Thymus (tissue), 11 donors: ENCODE measurements around the gene GFPT2. TPM values are rescaled to one million over a fixed set of nuclear protein-coding genes. Genes with fewer than 3 reads are reported as not detected.

Source experiments
- DNase-seq, 9 donors: peaks; one replicate each; pipeline ENCODE4 v3.0.0-alpha.2; 2013; ENCODE audit warnings: low spot score in 9 of 9, low read depth in 6 of 9, missing footprints in 1 of 9
- H3K27ac ChIP-seq, 2 donors: one replicate each; pipeline ENCODE4 v1.5.1; 2013; ENCODE audit warnings: control low read depth in 1 of 2, low read depth in 1 of 2, low read length in 1 of 2, mild to moderate bottlenecking in 1 of 2, moderate library complexity in 1 of 2
- H3K27me3 ChIP-seq, 2 donors: one replicate each; pipeline ENCODE4 v1.5.1; 2013; ENCODE audit warnings: low read length in 1 of 2; ENCODE audit not compliant: control insufficient read depth in 2 of 2, insufficient read depth in 1 of 2
- H3K36me3 ChIP-seq, 2 donors: one replicate each; pipeline ENCODE4 v1.5.1; 2013; ENCODE audit warnings: low read length in 1 of 2, mild to moderate bottlenecking in 1 of 2, moderate library complexity in 1 of 2; ENCODE audit not compliant: control insufficient read depth in 2 of 2, insufficient read depth in 2 of 2
- H3K4me1 ChIP-seq, 2 donors: one replicate each; pipeline ENCODE4 v1.5.1; 2013; ENCODE audit warnings: low read length in 2 of 2; ENCODE audit not compliant: control insufficient read depth in 2 of 2, insufficient read depth in 2 of 2
- H3K4me3 ChIP-seq, 2 donors: one replicate each; pipeline ENCODE4 v1.5.1; 2013; ENCODE audit warnings: low read length in 2 of 2, control low read depth in 1 of 2, mild to moderate bottlenecking in 1 of 2
- H3K9me3 ChIP-seq, 2 donors: one replicate each; pipeline ENCODE4 v1.5.1; 2013; ENCODE audit warnings: low read length in 1 of 2, mild to moderate bottlenecking in 1 of 2; ENCODE audit not compliant: control insufficient read depth in 2 of 2, insufficient read depth in 1 of 2
- whole genome bisulfite sequencing: extraction: QIAGEN DNeasy Blood & Tissue Kit; methylation state at CpG from one replicate; pipeline ENCODE4 v1.1.7; 2013; 5-methylcytosine and 5-hydroxymethylcytosine counted together
- polyA plus RNA-seq: library from polyadenylated mRNA; stranded (reverse); fragments of 200-250 nt; gene quantifications from one replicate; pipeline ENCODE4 v1.2.3, GENCODE V29; 2013
- total RNA-seq: library from RNA; stranded (reverse); fragments of 120-200 nt; gene quantifications from one replicate; pipeline ENCODE4 v1.2.4, GENCODE V29; 2013
- donor health status: healthy.

GFPT2 gene
- total and polyA plus RNA-seq, 2 donors = 0.85 to 3.1 TPM

GRCh38 chr5:180259260-180259611 lies 93.9 kb downstream of the GFPT2 start:
- H3K4me1 ChIP-seq = no peaks in the 10 kb centered on the region
- H3K27ac ChIP-seq = no peak overlapping the region
- no peaks in the 10 kb centered on the region for H3K27me3 ChIP-seq
- H3K4me3 ChIP-seq = no peak overlapping the region
- peaks cover 53 to 57% of the 10 kb centered on the region in 2 donors for H3K36me3 ChIP-seq
- DNase-seq = no peak
- peaks cover 22 to 47% of the 10 kb centered on the region in 2 donors for H3K9me3 ChIP-seq
- WGBS = 63% methylated on average over 3 of the region's 3 CpGs

- peaks cover 39 to 52% of the 10 kb centered on the region in 2 donors for H3K36me3 ChIP-seq
- H3K27ac ChIP-seq = no peak overlapping the region
- WGBS = 95% methylated on average over 24 of the region's 24 CpGs
- H3K4me1 ChIP-seq = no peaks in the 10 kb centered on the region
- no peak for DNase-seq
- peaks cover 25 to 70% of the 10 kb centered on the region in 2 donors for H3K9me3 ChIP-seq
- no peak overlapping the region for H3K4me3 ChIP-seq
- H3K27me3 ChIP-seq = no peaks in the 10 kb centered on the region
Measured at GRCh38 chr5:180253036-180253824, 99.9 kb downstream of the GFPT2 start.

GRCh38 chr5:180251887-180252286 lies 101.2 kb downstream of the GFPT2 start:
- no peak overlapping the region for H3K27ac ChIP-seq
- no peak for DNase-seq
- H3K27me3 ChIP-seq = no peaks in the 10 kb centered on the region
- H3K4me1 ChIP-seq = no peaks in the 10 kb centered on the region
- H3K4me3 ChIP-seq = no peak overlapping the region
- H3K36me3 ChIP-seq = peaks cover 41 to 55% of the 10 kb centered on the region in 2 donors
- whole genome bisulfite sequencing = 98% methylated on average over 7 of the region's 7 CpGs
- H3K9me3 ChIP-seq = peaks cover 25 to 72% of the 10 kb centered on the region in 2 donors

GRCh38 chr5:180251141-180251540 lies 102.0 kb downstream of the GFPT2 start:
- H3K27me3 ChIP-seq = no peaks in the 10 kb centered on the region
- no peak for DNase-seq
- H3K9me3 ChIP-seq = peaks cover 23 to 67% of the 10 kb centered on the region in 2 donors
- H3K27ac ChIP-seq = no peak overlapping the region
- peaks cover 38 to 52% of the 10 kb centered on the region in 2 donors for H3K36me3 ChIP-seq
- no peak overlapping the region for H3K4me3 ChIP-seq
- no peaks in the 10 kb centered on the region for H3K4me1 ChIP-seq
- WGBS = 98% methylated on average over 9 of the region's 9 CpGs

Other genes with a start within 250 kb of the GFPT2 start
- not detected for gene RASGEF1C, start 144.1 kb downstream of the GFPT2 start, total RNA-seq
- gene RASGEF1C, start 144.1 kb downstream of the GFPT2 start, polyA plus RNA-seq = 0.11 TPM
- gene MAPK9, start 61.3 kb downstream of the GFPT2 start, total RNA-seq = 20.3 TPM
- gene MAPK9, start 61.3 kb downstream of the GFPT2 start, polyA plus RNA-seq = 14.6 TPM
- gene CNOT6, start 141.0 kb upstream of the GFPT2 start, total RNA-seq = 12.5 TPM
- gene CNOT6, start 141.0 kb upstream of the GFPT2 start, polyA plus RNA-seq = 14.2 TPM
- gene SCGB3A1, start 238.2 kb upstream of the GFPT2 start, total RNA-seq = 3.8 TPM
- gene SCGB3A1, start 238.2 kb upstream of the GFPT2 start, polyA plus RNA-seq = 2.1 TPM